ENCODE measurements around the gene CD82.

DNA sequence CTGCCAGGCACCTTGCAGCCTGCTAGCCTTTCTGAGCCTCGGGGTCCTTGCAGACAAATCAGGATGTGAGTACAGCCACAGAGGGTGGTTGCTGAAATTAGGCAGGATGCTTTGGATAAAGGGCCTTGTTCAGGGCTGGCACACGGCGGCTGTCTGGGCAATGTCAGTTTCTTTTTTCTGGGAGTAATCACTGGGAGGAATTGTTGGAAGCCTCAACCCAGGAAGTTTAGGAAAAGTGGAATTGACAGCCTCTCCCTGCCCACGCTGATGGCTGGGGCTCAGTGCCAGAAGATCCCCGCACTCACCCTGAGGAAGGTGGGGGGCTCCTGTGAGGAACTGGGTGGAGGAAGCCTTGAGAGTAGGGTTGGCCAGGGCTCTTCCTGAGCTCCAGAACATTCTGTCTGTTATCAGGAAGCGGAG lies 37.4 kb downstream of the CD82 start:
- TF ChIP-seq, protein P1, sequence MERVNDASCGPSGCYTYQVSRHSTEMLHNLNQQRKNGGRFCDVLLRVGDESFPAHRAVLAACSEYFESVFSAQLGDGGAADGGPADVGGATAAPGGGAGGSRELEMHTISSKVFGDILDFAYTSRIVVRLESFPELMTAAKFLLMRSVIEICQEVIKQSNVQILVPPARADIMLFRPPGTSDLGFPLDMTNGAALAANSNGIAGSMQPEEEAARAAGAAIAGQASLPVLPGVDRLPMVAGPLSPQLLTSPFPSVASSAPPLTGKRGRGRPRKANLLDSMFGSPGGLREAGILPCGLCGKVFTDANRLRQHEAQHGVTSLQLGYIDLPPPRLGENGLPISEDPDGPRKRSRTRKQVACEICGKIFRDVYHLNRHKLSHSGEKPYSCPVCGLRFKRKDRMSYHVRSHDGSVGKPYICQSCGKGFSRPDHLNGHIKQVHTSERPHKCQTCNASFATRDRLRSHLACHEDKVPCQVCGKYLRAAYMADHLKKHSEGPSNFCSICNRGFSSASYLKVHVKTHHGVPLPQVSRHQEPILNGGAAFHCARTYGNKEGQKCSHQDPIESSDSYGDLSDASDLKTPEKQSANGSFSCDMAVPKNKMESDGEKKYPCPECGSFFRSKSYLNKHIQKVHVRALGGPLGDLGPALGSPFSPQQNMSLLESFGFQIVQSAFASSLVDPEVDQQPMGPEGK (CRISPR knock-in tag; IDR thresholded peaks at IDR 0.05; ENCODE audit: borderline replicate concordance) = no peak
- TF ChIP-seq ZNF70 (CRISPR knock-in tag; IDR thresholded peaks at IDR 0.05) (no peak), ZFP30 (CRISPR knock-in tag; IDR thresholded peaks at IDR 0.05) (no peak)

All from SK-N-SH treated with all-trans-retinoic acid at 6 μM for 48 hours (cell line).